Natural killer cell (primary cell): ENCODE data around the gene PHTF2. TPM values are rescaled to one million over a fixed set of nuclear protein-coding genes. Genes with fewer than 3 reads are reported as not detected.

Source experiments
- ATAC-seq, 3 donors: fragments of 150-1000 bp in 2 of 3; fragments of 200-7000 bp in 1 of 3; cut with Tn5 transposase; 1 replicate in 1 of 3; 2 replicates in 2 of 3; pipeline ENCODE4 v1.10.0; 2021; ENCODE audit warnings: mild to moderate bottlenecking in 2 of 3, moderate library complexity in 2 of 3
- DNase-seq, 2 donors: peaks; one replicate each; pipeline versions ENCODE4 v3.0.0 to v3.0.0-alpha.2; 2013 to 2021; ENCODE audit warnings: mixed read lengths in 1 of 2
- H3K27ac ChIP-seq: one replicate; pipeline ENCODE4 v1.5.1; 2013; ENCODE audit warnings: mild to moderate bottlenecking, low read length
- H3K27me3 ChIP-seq: one replicate; pipeline ENCODE4 v1.6.1; 2013; ENCODE audit warnings: low read length; ENCODE audit not compliant: control insufficient read depth, insufficient read depth
- H3K36me3 ChIP-seq: one replicate; pipeline ENCODE4 v1.6.1; 2013; ENCODE audit warnings: low read length; ENCODE audit not compliant: control insufficient read depth, insufficient read depth
- H3K4me1 ChIP-seq: one replicate; pipeline ENCODE4 v1.6.1; 2013; ENCODE audit warnings: low read length; ENCODE audit not compliant: control insufficient read depth, insufficient read depth
- H3K4me3 ChIP-seq: one replicate; pipeline ENCODE4 v1.5.1; 2013; ENCODE audit warnings: low read length
- H3K9me3 ChIP-seq: one replicate; pipeline ENCODE4 v1.6.1; 2013; ENCODE audit warnings: low read length; ENCODE audit not compliant: control insufficient read depth, insufficient read depth
- H3K27ac Mint-ChIP-seq, 2 donors: one replicate each; pipeline ENCODE4 v1.8.0; 2022; ENCODE audit warnings: mild to moderate bottlenecking in 2 of 2, mixed read lengths in 2 of 2, moderate library complexity in 1 of 2
- H3K27me3 Mint-ChIP-seq, 2 donors: one replicate each; pipeline ENCODE4 v1.8.0; 2022; ENCODE audit warnings: low read depth in 2 of 2, mixed read lengths in 2 of 2
- H3K36me3 Mint-ChIP-seq: one replicate; pipeline ENCODE4 v1.8.0; 2022; ENCODE audit warnings: mixed read lengths
- H3K4me1 Mint-ChIP-seq, 2 donors: one replicate each; pipeline ENCODE4 v1.8.0; 2022; ENCODE audit warnings: mixed read lengths in 2 of 2
- H3K4me3 Mint-ChIP-seq: one replicate; pipeline ENCODE4 v1.8.0; 2022; ENCODE audit warnings: mild to moderate bottlenecking, moderate library complexity, mixed read lengths
- H3K9me3 Mint-ChIP-seq, 2 donors: one replicate each; pipeline ENCODE4 v1.8.0; 2022; ENCODE audit warnings: mixed read lengths in 2 of 2
- WGBS: methylation state at CpG from one replicate; pipeline ENCODE4 v1.1.7; 2013; ENCODE audit warnings: missing lambda C conversion rate; ENCODE audit not compliant: insufficient coverage; 5-methylcytosine and 5-hydroxymethylcytosine counted together
- intact Hi-C: fragments of 100-400 bp; cut with micrococcal nuclease; formaldehyde crosslinking; loops from one replicate; pipeline ENCODE4 v1.14.2; 2022
- total RNA-seq, 4 donors: library from RNA; stranded (reverse); fragments of 120-200 nt in 1 of 4; gene quantifications; one replicate each; pipeline versions ENCODE4 v1.2.3 to v1.2.4, GENCODE V29; 2013 to 2022
- TF ChIP-seq, protein P1 (sequence below): fragments of 200-600 bp; IDR thresholded peaks from one replicate; pipeline ENCODE4 v1.8.0; 2022; ENCODE audit warnings: antibody characterized with exemption

PHTF2 gene
- total RNA-seq, 3 donors from 2014 or later (not counting 1 experiment from before 2014, with no cell fraction given): 23.1 to 26.9 (median 26.4) TPM

DNA sequence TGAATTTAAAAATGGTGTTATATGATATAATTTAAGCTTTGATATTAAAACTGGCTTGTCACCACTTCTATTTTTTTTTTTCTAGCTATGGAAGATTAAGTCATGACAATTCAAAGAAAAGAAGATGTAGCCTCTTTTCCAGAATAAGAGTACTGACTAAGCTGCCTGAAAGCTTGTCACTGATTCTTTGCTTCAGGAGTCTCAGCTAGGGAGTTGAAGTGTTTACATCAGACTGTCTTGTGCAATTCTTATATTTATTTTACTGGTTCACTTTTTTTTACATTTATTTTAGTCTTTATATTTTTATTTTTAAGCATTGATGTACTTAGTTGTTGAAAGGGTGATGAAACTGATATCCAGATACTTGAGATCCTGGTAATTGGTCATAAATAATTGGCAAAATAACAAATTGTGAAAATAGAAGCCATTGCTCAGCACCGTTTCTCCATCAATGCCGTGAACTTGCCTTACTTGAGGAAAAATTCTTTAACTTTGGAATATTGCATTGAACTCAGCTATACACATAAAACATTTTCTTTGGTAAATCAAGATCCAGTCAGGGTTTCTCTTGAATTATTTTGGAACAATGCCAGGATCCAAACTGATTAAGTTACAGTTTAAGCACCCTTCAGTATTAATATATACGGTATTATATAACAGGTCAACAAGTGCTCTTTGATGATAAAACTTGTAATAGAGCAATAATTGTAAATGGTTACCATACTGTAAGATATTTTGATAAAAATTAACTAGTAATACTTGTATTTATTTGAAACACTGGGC, 156.4 kb downstream of the PHTF2 start:
- intact Hi-C loops: no loop called here
- Mint-ChIP-seq H3K4me3 (no peak overlapping the region), H3K27ac (no peak overlapping the region), H3K4me1 (peaks cover 7 to 10% of the 10 kb centered on the region in 2 donors), H3K36me3 (peaks cover 6% of the 10 kb centered on the region), H3K9me3 (no peaks in the 10 kb centered on the region), H3K27me3 (peaks cover 0 to 8% of the 10 kb centered on the region in 2 donors)
- TF ChIP-seq, protein P1, sequence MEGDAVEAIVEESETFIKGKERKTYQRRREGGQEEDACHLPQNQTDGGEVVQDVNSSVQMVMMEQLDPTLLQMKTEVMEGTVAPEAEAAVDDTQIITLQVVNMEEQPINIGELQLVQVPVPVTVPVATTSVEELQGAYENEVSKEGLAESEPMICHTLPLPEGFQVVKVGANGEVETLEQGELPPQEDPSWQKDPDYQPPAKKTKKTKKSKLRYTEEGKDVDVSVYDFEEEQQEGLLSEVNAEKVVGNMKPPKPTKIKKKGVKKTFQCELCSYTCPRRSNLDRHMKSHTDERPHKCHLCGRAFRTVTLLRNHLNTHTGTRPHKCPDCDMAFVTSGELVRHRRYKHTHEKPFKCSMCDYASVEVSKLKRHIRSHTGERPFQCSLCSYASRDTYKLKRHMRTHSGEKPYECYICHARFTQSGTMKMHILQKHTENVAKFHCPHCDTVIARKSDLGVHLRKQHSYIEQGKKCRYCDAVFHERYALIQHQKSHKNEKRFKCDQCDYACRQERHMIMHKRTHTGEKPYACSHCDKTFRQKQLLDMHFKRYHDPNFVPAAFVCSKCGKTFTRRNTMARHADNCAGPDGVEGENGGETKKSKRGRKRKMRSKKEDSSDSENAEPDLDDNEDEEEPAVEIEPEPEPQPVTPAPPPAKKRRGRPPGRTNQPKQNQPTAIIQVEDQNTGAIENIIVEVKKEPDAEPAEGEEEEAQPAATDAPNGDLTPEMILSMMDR: no peak
- Histone ChIP-seq H3K9me3 (no peaks in the 10 kb centered on the region), H3K27me3 (no peaks in the 10 kb centered on the region), H3K4me1 (peaks cover 7% of the 10 kb centered on the region), H3K27ac (no peak overlapping the region), H3K4me3 (no peak overlapping the region), H3K36me3 (peaks cover 9% of the 10 kb centered on the region)
- no peak for ATAC-seq
- no peak for DNase-seq
- 100% methylated on average over 2 of the region's 3 CpGs for WGBS

DNA sequence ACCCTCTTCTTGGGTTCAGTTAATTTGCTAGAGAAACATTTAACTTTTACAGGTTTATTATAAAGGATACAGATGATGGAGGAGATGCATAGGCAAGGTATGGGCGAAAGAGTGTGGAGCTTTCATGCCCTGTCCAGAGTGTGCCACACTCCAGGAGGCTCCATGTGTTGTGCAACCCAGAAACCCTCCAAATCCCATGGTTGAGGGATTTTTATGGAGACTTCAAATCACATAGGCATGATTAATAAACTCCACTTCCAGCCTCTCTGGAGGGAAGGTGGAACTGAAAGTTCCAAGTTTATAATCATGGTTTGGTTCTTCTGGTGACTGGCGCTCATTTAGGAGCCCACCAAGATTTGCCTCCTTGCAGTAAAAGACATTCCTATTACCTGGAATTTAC, 159.9 kb downstream of the PHTF2 start:
- no peak overlapping the region for H3K4me3 Mint-ChIP-seq
- no peaks in the 10 kb centered on the region for H3K4me1 Mint-ChIP-seq
- DNase-seq: no peak
- 95% methylated on average over 2 of the region's 2 CpGs for WGBS
- H3K27ac ChIP-seq: no peak overlapping the region
- H3K36me3 ChIP-seq: peaks cover 9% of the 10 kb centered on the region
- TF ChIP-seq, protein P1: no peak
- H3K27me3 Mint-ChIP-seq: peaks cover 0 to 2% of the 10 kb centered on the region in 2 donors
- no peaks in the 10 kb centered on the region for H3K4me1 ChIP-seq
- intact Hi-C loops: no loop called here
- H3K36me3 Mint-ChIP-seq: peaks cover 6% of the 10 kb centered on the region
- no peaks in the 10 kb centered on the region for H3K9me3 ChIP-seq
- no peak overlapping the region for H3K4me3 ChIP-seq
- no peak overlapping the region for H3K27ac Mint-ChIP-seq
- no peak for ATAC-seq
- H3K9me3 Mint-ChIP-seq: no peaks in the 10 kb centered on the region
- no peaks in the 10 kb centered on the region for H3K27me3 ChIP-seq

DNA sequence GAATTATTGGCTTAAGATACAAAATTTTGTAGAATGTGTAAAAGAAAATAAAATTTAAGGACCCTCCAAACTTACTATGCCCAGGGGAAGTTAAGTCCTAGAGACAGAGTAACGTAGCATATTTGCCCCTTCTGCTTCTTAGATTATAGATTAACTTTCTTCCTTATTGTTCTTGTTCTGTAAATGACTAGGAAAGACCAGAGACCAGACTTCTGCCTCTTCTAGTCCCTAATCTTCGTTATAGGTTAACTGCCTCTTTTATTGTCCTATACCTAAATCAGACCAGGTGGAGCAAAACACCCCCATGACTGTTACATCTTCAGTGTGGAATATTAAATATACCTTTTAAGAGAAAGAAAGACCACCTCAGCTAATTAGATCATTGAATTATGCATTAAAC, 160.5 kb downstream of the PHTF2 start:
- Histone ChIP-seq H3K4me3 (no peak overlapping the region), H3K27me3 (no peaks in the 10 kb centered on the region), H3K27ac (no peak overlapping the region), H3K4me1 (no peaks in the 10 kb centered on the region), H3K9me3 (no peaks in the 10 kb centered on the region), H3K36me3 (peaks cover 6% of the 10 kb centered on the region)
- peaks cover 0 to 2% of the 10 kb centered on the region in 2 donors for H3K27me3 Mint-ChIP-seq
- no peak overlapping the region for H3K27ac Mint-ChIP-seq
- no peaks in the 10 kb centered on the region for H3K9me3 Mint-ChIP-seq
- TF ChIP-seq, protein P1: no peak
- WGBS: 100% methylated on average over 1 of the region's 2 CpGs
- H3K36me3 Mint-ChIP-seq: peaks cover 6% of the 10 kb centered on the region
- intact Hi-C loops: no loop called here
- H3K4me3 Mint-ChIP-seq: no peak overlapping the region
- H3K4me1 Mint-ChIP-seq: no peaks in the 10 kb centered on the region
- DNase-seq (no peak), ATAC-seq (no peak)

DNA sequence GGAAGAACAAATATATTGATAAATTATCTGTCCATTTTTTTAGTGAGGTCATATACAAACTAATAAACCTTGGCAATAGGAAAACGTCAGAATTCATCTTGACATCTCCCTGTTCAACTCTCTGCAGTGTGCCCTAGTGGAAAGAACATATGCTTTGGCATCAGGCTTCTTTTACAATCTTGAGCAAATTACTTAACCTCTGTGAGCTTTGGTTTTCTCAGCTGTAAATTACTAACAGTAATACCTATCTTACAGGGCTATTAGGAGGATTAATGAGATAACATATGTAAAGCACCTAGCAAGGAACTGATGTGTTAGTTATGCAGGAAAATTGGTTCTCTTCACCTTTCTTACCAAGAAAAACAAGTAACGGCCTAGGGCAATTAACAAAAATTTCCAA, 161.8 kb downstream of the PHTF2 start:
- no peak overlapping the region for H3K27ac ChIP-seq
- no peak overlapping the region for H3K4me3 ChIP-seq
- peaks cover 2% of the 10 kb centered on the region for H3K36me3 ChIP-seq
- WGBS: 83% methylated on average over 1 of the region's 2 CpGs
- no peaks in the 10 kb centered on the region for H3K27me3 ChIP-seq
- Mint-ChIP-seq H3K27me3 (peaks cover 0 to 2% of the 10 kb centered on the region in 2 donors), H3K4me1 (no peaks in the 10 kb centered on the region), H3K36me3 (peaks cover 6% of the 10 kb centered on the region), H3K9me3 (no peaks in the 10 kb centered on the region), H3K4me3 (no peak overlapping the region), H3K27ac (no peak overlapping the region)
- no peaks in the 10 kb centered on the region for H3K4me1 ChIP-seq
- intact Hi-C loops: no loop called here
- ATAC-seq (no peak), DNase-seq (no peak)
- TF ChIP-seq, protein P1: no peak
- H3K9me3 ChIP-seq: no peaks in the 10 kb centered on the region
